ENCODE measurements around the gene B3GNT4.
"Not testable (repeated sequence)": the region's sequence is repeated elsewhere in the genome, so short reads cannot be mapped to it uniquely, and the experiment has no call there.

Gene B3GNT4

GRCh38 chr12:122225683-122226365 is 22.3 kb downstream of the B3GNT4 start, which contains the start of gene DIABLO:
Gene DIABLO (minus strand): TSS chr12:122226052. CDS start chr12:122226014, 38 bp downstream.
- DNase-seq = peak; percentile 100

GRCh38 chr12:122226366-122227125 is 23.0 kb downstream of the B3GNT4 start:
- no peak for DNase-seq

- DNase-seq = no peak
Observed at GRCh38 chr12:122227341-122227740, 23.8 kb downstream of the B3GNT4 start.

GRCh38 chr12:122228092-122228491 is 24.6 kb downstream of the B3GNT4 start:
- no peak for DNase-seq

- no peak for DNase-seq
Observed at GRCh38 chr12:122230798-122231197, 27.3 kb downstream of the B3GNT4 start.

- no peak for DNase-seq
Observed at GRCh38 chr12:122232691-122233090, 29.2 kb downstream of the B3GNT4 start.

- no peak for DNase-seq
Observed at GRCh38 chr12:122235741-122236140, 32.2 kb downstream of the B3GNT4 start.

GRCh38 chr12:122238861-122239260 is 35.4 kb downstream of the B3GNT4 start:
- no peak for DNase-seq

- DNase-seq = no peak
Observed at GRCh38 chr12:122243965-122244364, 40.5 kb downstream of the B3GNT4 start.

GRCh38 chr12:122244565-122245371 is 41.3 kb downstream of the B3GNT4 start:
- no peak for DNase-seq

GRCh38 chr12:122245553-122245952 is 42.0 kb downstream of the B3GNT4 start:
- no peak for DNase-seq

- no peak for DNase-seq
Observed at GRCh38 chr12:122250047-122250446, 46.5 kb downstream of the B3GNT4 start.

- DNase-seq = no peak
Observed at GRCh38 chr12:122250536-122250935, 47.0 kb downstream of the B3GNT4 start.

- DNase-seq = not testable (repeated sequence)
Observed at GRCh38 chr12:122258462-122258861, 55.0 kb downstream of the B3GNT4 start.

Measured in stimulated activated CD4-positive, alpha-beta T cell treated with anti-CD3 and anti-CD28 coated beads, Interleukin-12 subunit alpha, Interleukin-12 subunit beta, amount 100 ng/mL, for 4 hours (primary cell).